A549 treated with GW870086 at 1 μM for 4 hours (cell line): ENCODE data around the gene TSNAXIP1. TPM values are rescaled to one million over a fixed set of nuclear protein-coding genes. Genes with fewer than 3 reads are reported as not detected.

Experiments
- total RNA-seq: library from RNA; stranded (reverse); fragments of 200-300 nt; extraction: Qiagen RNA extraction; gene quantifications from 5 replicates; pipeline ENCODE4 v1.2.3, GENCODE V29; 2022; ENCODE audit warnings: low read depth

The TSNAXIP1 gene
- 0.29 to 0.53 TPM (median 0.41 TPM) in 5 replicates for total RNA-seq

GRCh38 chr16:67806428-67807147, at the start of gene TSNAXIP1, which contains the start of gene RANBP10:
Gene TSNAXIP1, plus strand, starts transcription at chr16:67806889. Its CDS starts 261 bp downstream, at chr16:67807150.
Gene RANBP10, minus strand, starts transcription at chr16:67806560. Its CDS starts 24 bp downstream, at chr16:67806536.

GRCh38 chr16:67841816-67842508, 35.3 kb downstream of the TSNAXIP1 start, which contains the start of gene THAP11:
Gene THAP11, plus strand, starts transcription at chr16:67842320. Its CDS starts 235 bp downstream, at chr16:67842555.

DNA sequence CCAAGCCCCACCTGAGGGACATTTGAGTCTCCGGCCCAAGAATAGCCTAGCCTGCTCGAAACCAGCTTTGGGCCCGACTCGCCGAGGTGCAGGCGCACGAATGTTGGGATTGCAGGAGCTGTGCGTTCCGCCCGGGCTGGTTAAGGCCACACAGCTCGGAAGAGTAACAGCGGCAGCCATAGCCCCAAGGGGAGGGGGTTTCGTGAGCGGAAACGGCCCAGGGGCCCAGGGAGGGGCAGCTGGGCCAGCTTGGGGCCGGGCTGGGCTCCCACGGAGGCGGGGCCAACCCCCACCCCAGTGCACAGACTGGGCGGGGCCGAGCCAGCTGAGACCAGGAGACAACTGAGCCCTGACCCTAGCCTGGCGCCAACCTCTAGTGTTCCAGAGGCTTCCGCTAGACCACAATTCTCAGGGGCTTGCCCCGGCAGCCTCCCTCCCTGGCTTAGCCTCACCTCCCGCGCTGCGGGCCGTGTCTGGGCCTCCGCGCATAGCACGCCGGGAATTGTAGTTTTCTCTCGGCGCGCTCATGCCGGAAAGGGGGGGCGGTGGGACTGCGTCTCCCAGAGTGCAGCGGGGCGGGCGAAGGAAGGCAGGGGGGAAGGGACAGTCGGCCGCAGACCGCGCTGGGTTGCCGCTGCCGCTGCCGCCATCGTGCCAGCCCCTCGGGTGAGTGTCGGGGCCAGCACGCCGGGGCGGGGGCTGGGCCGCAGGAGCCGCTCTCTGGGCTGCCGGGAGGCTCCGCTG, 39.8 kb downstream of the TSNAXIP1 start, which contains the start of gene NUTF2:
Gene NUTF2 (plus strand): TSS at position 614 of the 744 bp plus-strand sequence. CDS start 18,198 bp downstream, outside the sequence.

DNA sequence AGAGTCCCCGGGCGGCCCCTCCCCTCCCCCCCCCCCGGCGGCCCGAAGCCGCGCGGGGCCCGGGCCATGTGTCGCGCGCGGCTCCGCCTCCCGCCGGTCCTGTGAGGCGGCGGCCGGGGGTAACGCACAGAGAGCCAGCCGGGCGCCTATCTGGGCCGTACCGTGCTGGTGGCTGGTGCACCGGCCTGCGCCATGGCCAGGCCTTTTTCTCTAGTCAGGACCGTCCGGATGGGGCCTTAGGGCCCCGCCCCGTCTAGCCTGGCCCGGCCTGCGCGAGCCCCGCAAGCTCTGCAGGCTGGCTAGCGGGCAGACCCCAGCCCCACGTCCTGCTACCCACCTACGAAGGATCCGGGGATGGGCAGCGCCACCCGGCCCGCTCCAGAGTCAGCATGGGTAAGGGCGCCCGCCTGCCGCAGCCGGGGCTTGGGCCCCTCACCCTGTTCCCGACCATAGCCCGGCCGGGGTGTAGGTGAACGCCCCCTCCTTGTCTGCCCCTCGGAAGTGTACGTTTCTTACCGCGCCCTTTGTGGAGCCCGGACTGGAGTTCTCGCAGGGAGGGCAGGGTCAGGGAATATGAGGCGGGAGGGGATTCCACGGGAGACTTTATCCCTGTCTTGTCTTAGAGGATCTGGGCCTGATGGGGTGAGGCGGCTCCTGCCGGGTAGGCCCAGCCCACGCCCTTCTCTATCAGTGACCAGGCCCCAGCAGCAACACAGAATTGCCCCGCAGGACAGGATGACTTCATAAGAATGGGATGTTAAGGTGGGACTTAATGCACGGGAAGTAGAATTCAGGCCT, 40.6 kb downstream of the TSNAXIP1 start, which contains the start of gene CENPT:
Gene CENPT (minus strand): TSS at position 630 of the 798 bp plus-strand sequence. CDS start 13,834 bp downstream, outside the sequence.

DNA sequence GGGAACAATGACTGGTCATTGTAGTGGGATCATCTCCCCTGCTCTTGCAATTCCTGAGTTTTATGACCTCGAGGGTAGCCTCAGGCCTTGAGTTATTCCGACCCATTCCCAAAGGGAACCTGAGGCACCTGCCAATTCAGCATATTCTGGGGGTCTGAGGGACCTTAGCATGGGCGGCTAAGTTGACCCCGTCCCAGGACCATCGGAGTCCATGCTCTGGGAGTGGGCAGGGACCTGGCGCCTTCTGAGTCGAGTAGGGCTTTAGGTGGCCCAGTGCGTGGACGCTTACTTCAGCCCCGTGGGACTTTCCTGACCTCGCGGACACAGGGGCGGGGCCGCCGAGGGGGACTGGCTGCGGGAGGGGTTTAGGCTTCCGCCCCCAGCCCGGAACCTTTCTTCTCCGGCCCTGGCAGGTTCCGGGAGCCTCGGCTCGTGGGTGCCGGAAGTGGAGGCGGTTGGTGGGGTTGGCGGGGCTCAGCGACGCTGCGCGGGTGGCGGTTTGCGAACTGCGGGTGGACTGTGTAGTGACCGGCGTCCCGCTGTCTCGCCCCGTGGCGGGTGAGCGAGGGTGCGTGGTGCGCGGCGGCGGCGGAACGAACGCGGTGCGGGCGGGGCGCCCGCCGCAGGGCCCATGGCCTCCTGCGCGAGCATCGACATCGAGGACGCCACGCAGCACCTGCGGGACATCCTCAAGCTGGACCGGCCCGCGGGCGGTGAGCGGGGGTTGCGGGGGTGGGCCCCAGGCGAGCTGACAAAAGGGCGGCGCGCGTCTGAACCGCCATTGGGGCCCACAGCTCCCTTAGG, 66.1 kb downstream of the TSNAXIP1 start, which contains the start of gene EDC4:
Gene EDC4 (plus strand): TSS at position 422 of the 804 bp plus-strand sequence. CDS start 210 bp downstream, at position 632.

Other genes starting within 250 kb of the TSNAXIP1 start
- gene CTCF, start 244.4 kb upstream of the TSNAXIP1 start, total RNA-seq = 33.9 to 35.7 TPM (median 34.2 TPM) in 5 replicates
- gene CARMIL2, start 161.7 kb upstream of the TSNAXIP1 start, total RNA-seq = 1.3 to 2.1 TPM (median 1.7 TPM) in 5 replicates
- 31.1 to 35.3 TPM (median 34.4 TPM) in 5 replicates for gene ACD, start 146.6 kb upstream of the TSNAXIP1 start, total RNA-seq
- 1.5 to 2.6 TPM (median 2.3 TPM) in 5 replicates for gene PARD6A, start 145.9 kb upstream of the TSNAXIP1 start, total RNA-seq
- gene ENKD1, start 140.1 kb upstream of the TSNAXIP1 start, total RNA-seq = 7.7 to 12.2 TPM (median 11.1 TPM) in 5 replicates
- 0.12 to 0.14 TPM in 2 of 5 replicates, not detected in the others for gene C16orf86, start 140.1 kb upstream of the TSNAXIP1 start, total RNA-seq
- 16.0 to 18.1 TPM (median 16.9 TPM) in 5 replicates for gene GFOD2, start 87.6 kb upstream of the TSNAXIP1 start, total RNA-seq
- gene RANBP10, start 329 bp upstream of the TSNAXIP1 start, total RNA-seq = 7.4 to 9.5 TPM (median 8.3 TPM) in 5 replicates
- 26.3 to 42.4 TPM (median 39.3 TPM) in 5 replicates for gene THAP11, start 35.4 kb downstream of the TSNAXIP1 start, total RNA-seq
- gene NUTF2, start 40.0 kb downstream of the TSNAXIP1 start, total RNA-seq = 228 to 243 TPM (median 238 TPM) in 5 replicates
- 25.7 to 30.8 TPM (median 27.4 TPM) in 5 replicates for gene CENPT, start 40.8 kb downstream of the TSNAXIP1 start, total RNA-seq
- 44.9 to 65.1 TPM (median 60.7 TPM) in 5 replicates for gene EDC4, start 66.2 kb downstream of the TSNAXIP1 start, total RNA-seq
- 0.28 to 0.52 TPM in 2 of 5 replicates, not detected in the others for gene NRN1L, start 78.0 kb downstream of the TSNAXIP1 start, total RNA-seq
- 12.7 to 18.9 TPM (median 14.8 TPM) in 5 replicates for gene PSKH1, start 86.4 kb downstream of the TSNAXIP1 start, total RNA-seq
- gene CTRL, start 125.0 kb downstream of the TSNAXIP1 start, total RNA-seq = 1.0 to 2.1 TPM (median 1.7 TPM) in 5 replicates
- gene PSMB10, start 130.0 kb downstream of the TSNAXIP1 start, total RNA-seq = 42.5 to 60.5 TPM (median 50.4 TPM) in 5 replicates
- 8.3 to 12.6 TPM (median 11.0 TPM) in 5 replicates for gene LCAT, start 137.2 kb downstream of the TSNAXIP1 start, total RNA-seq
- 26.5 to 36.3 TPM (median 30.8 TPM) in 5 replicates for gene SLC12A4, start 161.7 kb downstream of the TSNAXIP1 start, total RNA-seq
- not detected in 5 replicates for gene DPEP3, start 173.6 kb downstream of the TSNAXIP1 start, total RNA-seq
- gene DPEP2, start 192.6 kb downstream of the TSNAXIP1 start, total RNA-seq = not detected in 5 replicates
- gene DPEP2NB, start 209.0 kb downstream of the TSNAXIP1 start, total RNA-seq = not detected in 5 replicates
- 18.0 to 21.4 TPM (median 19.4 TPM) in 5 replicates for gene DDX28, start 216.3 kb downstream of the TSNAXIP1 start, total RNA-seq
- gene DUS2, start 216.4 kb downstream of the TSNAXIP1 start, total RNA-seq = 15.1 to 17.6 TPM (median 16.6 TPM) in 5 replicates